HG03521 (cell line): ENCODE measurements around the gene DPH7.
"Not testable (repeated sequence)": the region's sequence is repeated elsewhere in the genome, so short reads cannot be mapped to it uniquely, and the experiment has no call there.

Source experiments
- ATAC-seq: cut with Tn5 transposase; IDR thresholded peaks from one replicate; pipeline ENCODE4 v1.9.1; 2021; ENCODE audit warnings: mild to moderate bottlenecking, moderate library complexity; ENCODE audit not compliant: unreplicated experiment

Gene DPH7

GRCh38 chr9:137578518-137579258 lies at the start of gene DPH7:
Gene DPH7 (minus strand): TSS chr9:137578925. CDS start chr9:137578777, 148 bp downstream.
- ATAC-seq: peak; percentile 90

- ATAC-seq: not testable (repeated sequence)
Measured at GRCh38 chr9:137627406-137627805, 48.7 kb upstream of the DPH7 start.

- no peak for ATAC-seq
Measured at GRCh38 chr9:137626464-137626863, 47.7 kb upstream of the DPH7 start.

GRCh38 chr9:137622211-137622610 lies 43.5 kb upstream of the DPH7 start:
- ATAC-seq: not testable (repeated sequence)

GRCh38 chr9:137621131-137621757 lies 42.5 kb upstream of the DPH7 start:
- ATAC-seq: no peak

- ATAC-seq: no peak
Measured at GRCh38 chr9:137620581-137620980, 41.9 kb upstream of the DPH7 start.

- ATAC-seq: no peak
Measured at GRCh38 chr9:137620048-137620405, 41.3 kb upstream of the DPH7 start.

GRCh38 chr9:137619240-137620047 lies 40.7 kb upstream of the DPH7 start:
- ATAC-seq: peak; percentile 19

- peak; percentile 83 for ATAC-seq
Measured at GRCh38 chr9:137618105-137619067, 39.7 kb upstream of the DPH7 start, which contains the start of gene EHMT1. Gene EHMT1 (plus strand): TSS chr9:137619005. CDS start chr9:137619029, 24 bp downstream.

GRCh38 chr9:137615387-137615871 lies 36.7 kb upstream of the DPH7 start:
- no peak for ATAC-seq

- ATAC-seq: no peak
Measured at GRCh38 chr9:137614631-137615386, 36.1 kb upstream of the DPH7 start.

GRCh38 chr9:137613738-137614523 lies 35.2 kb upstream of the DPH7 start:
- no peak for ATAC-seq

- no peak for ATAC-seq
Measured at GRCh38 chr9:137613259-137613658, 34.5 kb upstream of the DPH7 start.

- ATAC-seq: no peak
Measured at GRCh38 chr9:137612741-137613142, 34.0 kb upstream of the DPH7 start.

- no peak for ATAC-seq
Measured at GRCh38 chr9:137611623-137612609, 33.2 kb upstream of the DPH7 start.

GRCh38 chr9:137610944-137611343 lies 32.2 kb upstream of the DPH7 start:
- ATAC-seq: no peak

- ATAC-seq: no peak
Measured at GRCh38 chr9:137607141-137607857, 28.6 kb upstream of the DPH7 start.
